A673 (cell line): Measurements from ENCODE around the gene THRB. TPM values are rescaled to one million over a fixed set of nuclear protein-coding genes. Genes with fewer than 3 reads are reported as not detected.

Experiments
- BruUV-seq: library from RNA; stranded (reverse); fragments of 400-500 nt; replicated peaks from 2 replicates; lab custom pipeline; 2021; lab: Mats Ljungman, UMichigan
- CTCF ChIA-PET: fragments of 300-600 bp; sonication (Branson Sonifier 250); formaldehyde crosslinking; loops from one replicate; lab custom pipeline; 2022; ENCODE audit warnings: antibody characterized with exemption; lab: Charles Lee
- POLR2A ChIA-PET: fragments of 300-600 bp; sonication (Branson Sonifier 250); formaldehyde crosslinking; loops from one replicate; lab custom pipeline; 2022; ENCODE audit warnings: antibody characterized with exemption; ENCODE audit not compliant: low non-redundant PET; lab: Charles Lee
- DNase-seq: peaks from one replicate; pipeline ENCODE4 v3.0.0-alpha.2; 2015; ENCODE audit warnings: low spot score
- H3K27ac ChIP-seq: fragments of 200-600 bp; sonication (generic); 2 replicates; pipeline ENCODE4 v1.5.1; 2016; ENCODE audit warnings: mixed run types, low read depth, mild to moderate bottlenecking, mixed read lengths, antibody characterized with exemption, low read length; ENCODE audit not compliant: poor library complexity, severe bottlenecking
- H3K27me3 ChIP-seq: fragments of 200-600 bp; sonication (generic); replicated peaks from 2 replicates; pipeline ENCODE4 v1.6.1; 2017; ENCODE audit warnings: mixed run types, low read depth, mild to moderate bottlenecking, mixed read lengths, antibody characterized with exemption, low read length; ENCODE audit not compliant: insufficient read depth, poor library complexity
- H3K36me3 ChIP-seq: fragments of 200-600 bp; sonication (generic); 2 replicates; pipeline ENCODE4 v1.6.1; 2016; ENCODE audit warnings: mixed run types, mild to moderate bottlenecking, mixed read lengths, antibody characterized with exemption, low read length; ENCODE audit not compliant: insufficient read depth, poor library complexity, severe bottlenecking
- H3K4me1 ChIP-seq: fragments of 200-600 bp; sonication (generic); 2 replicates; pipeline ENCODE4 v1.6.1; 2017; ENCODE audit warnings: mixed run types, mild to moderate bottlenecking, mixed read lengths, antibody characterized with exemption, low read length; ENCODE audit not compliant: insufficient read depth, poor library complexity, severe bottlenecking
- H3K4me3 ChIP-seq: fragments of 200-600 bp; sonication (generic); 2 replicates; pipeline ENCODE4 v1.5.1; 2016; ENCODE audit warnings: low read depth, mixed run types, mild to moderate bottlenecking, mixed read lengths, low read length; ENCODE audit not compliant: poor library complexity, severe bottlenecking
- H3K9me3 ChIP-seq: fragments of 200-600 bp; sonication (generic); 2 replicates; pipeline ENCODE4 v1.6.1; 2016; ENCODE audit warnings: mixed run types, low read depth, mild to moderate bottlenecking, mixed read lengths, antibody characterized with exemption, low read length; ENCODE audit not compliant: poor library complexity, severe bottlenecking
- CTCF ChIP-seq: fragments of 300-800, 200-600 bp; sonication (generic); conservative IDR thresholded peaks from 2 replicates; pipeline ENCODE4 v1.5.1; 2017; ENCODE audit warnings: low read depth, mild to moderate bottlenecking, antibody characterized with exemption, low read length, moderate library complexity, mixed read lengths
- EZH2 ChIP-seq: fragments of 200-600 bp; sonication (generic); IDR thresholded peaks from 2 replicates; pipeline ENCODE4 v1.6.1; 2017; ENCODE audit warnings: borderline replicate concordance, low read depth, mild to moderate bottlenecking, mixed read lengths, antibody characterized with exemption, low read length; ENCODE audit not compliant: poor library complexity, severe bottlenecking
- intact Hi-C: fragments of 100-400 bp; cut with micrococcal nuclease; formaldehyde crosslinking; loops from one replicate; pipeline ENCODE4 v1.10.0; 2022; ENCODE audit not compliant: unreplicated experiment
- total RNA-seq: library from RNA; stranded (reverse); gene quantifications from 2 replicates; pipeline ENCODE4 v1.2.3, GENCODE V29; 2021

THRB gene
- total RNA-seq, 1 experiment from 2014 or later = 0.11 TPM

GRCh38 chr3:24174614-24175013 lies 320.0 kb downstream of the THRB start:
- BruUV-seq = no TSS peak
- TF ChIP-seq CTCF (no peak), EZH2 (no peak)
- H3K36me3 ChIP-seq = no peaks in the 10 kb centered on the region
- H3K9me3 ChIP-seq = no peaks in the 10 kb centered on the region
- H3K4me1 ChIP-seq = no peaks in the 10 kb centered on the region
- no peak overlapping the region for H3K27ac ChIP-seq
- no peak overlapping the region for H3K4me3 ChIP-seq
- intact Hi-C loops = no loop called here
- POLR2A ChIA-PET = no interaction called here
- H3K27me3 ChIP-seq = no peaks in the 10 kb centered on the region
- CTCF ChIA-PET = interaction anchor here (0.6 kb wide), 1 partner anchor 506 kb away, joined by 3 read pairs; no protein-coding TSS in a partner anchor
- no peak for DNase-seq

DNA sequence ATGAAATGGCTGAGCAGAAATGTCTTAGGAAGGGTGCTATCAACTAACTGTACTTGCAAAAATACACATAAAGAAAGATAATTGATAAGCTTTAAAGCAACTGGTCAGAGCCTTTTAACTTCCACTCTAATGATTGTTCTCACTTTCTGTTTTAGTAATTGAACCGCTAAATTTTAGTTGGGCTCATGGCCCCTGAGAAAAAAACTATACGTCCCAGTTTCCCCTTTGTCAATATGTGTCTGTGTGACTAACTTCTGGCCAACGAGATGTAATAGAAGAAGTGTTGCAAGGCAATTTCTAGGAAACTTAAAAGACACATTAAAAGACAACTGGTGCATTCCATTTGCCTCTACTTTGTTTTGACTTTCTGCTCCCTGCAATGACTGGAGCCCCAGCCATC lies 325.7 kb downstream of the THRB start:
- no peaks in the 10 kb centered on the region for H3K9me3 ChIP-seq
- TF ChIP-seq EZH2 = no peak
- TF ChIP-seq CTCF = no peak
- DNase-seq = no peak
- no peaks in the 10 kb centered on the region for H3K27me3 ChIP-seq
- H3K4me3 ChIP-seq = no peak overlapping the region
- CTCF ChIA-PET = no interaction called here
- no peak overlapping the region for H3K27ac ChIP-seq
- H3K4me1 ChIP-seq = no peaks in the 10 kb centered on the region
- POLR2A ChIA-PET = no interaction called here
- H3K36me3 ChIP-seq = no peaks in the 10 kb centered on the region
- intact Hi-C loops = no loop called here
- BruUV-seq = no TSS peak

DNA sequence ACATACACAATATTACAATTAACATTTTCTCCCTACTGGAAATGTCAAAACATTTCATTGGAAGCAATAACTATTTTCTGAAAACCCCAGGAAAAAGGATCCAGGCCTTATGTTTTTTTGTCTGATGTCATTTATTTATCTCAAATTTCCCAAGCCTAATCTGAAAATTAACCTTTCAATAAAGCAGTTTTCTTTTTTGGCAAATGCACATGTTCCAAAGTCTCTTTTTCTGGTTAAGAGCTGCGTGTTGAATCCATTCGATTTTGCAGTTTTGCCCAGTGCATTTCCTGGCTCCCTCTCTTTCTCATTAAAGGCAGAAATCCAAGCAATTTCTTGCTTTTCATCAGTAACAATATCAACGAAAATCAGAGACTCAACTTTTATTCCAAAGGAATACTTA lies 327.2 kb downstream of the THRB start:
- Histone ChIP-seq H3K4me1 (no peaks in the 10 kb centered on the region), H3K36me3 (no peaks in the 10 kb centered on the region), H3K4me3 (no peak overlapping the region), H3K27me3 (no peaks in the 10 kb centered on the region), H3K27ac (no peak overlapping the region), H3K9me3 (no peaks in the 10 kb centered on the region)
- no TSS peak for BruUV-seq
- intact Hi-C loops = no loop called here
- ChIA-PET POLR2A (no interaction called here), CTCF (no interaction called here)
- TF ChIP-seq CTCF = no peak
- TF ChIP-seq EZH2 = no peak
- DNase-seq = no peak
